ENCODE data around the gene TEX2. TPM values are rescaled to one million over a fixed set of nuclear protein-coding genes. Genes with fewer than 3 reads are reported as not detected.

TEX2 gene
- total and polyA plus RNA-seq, 2 experiments from 2014 or later: 18.7 to 23.5 TPM

DNA sequence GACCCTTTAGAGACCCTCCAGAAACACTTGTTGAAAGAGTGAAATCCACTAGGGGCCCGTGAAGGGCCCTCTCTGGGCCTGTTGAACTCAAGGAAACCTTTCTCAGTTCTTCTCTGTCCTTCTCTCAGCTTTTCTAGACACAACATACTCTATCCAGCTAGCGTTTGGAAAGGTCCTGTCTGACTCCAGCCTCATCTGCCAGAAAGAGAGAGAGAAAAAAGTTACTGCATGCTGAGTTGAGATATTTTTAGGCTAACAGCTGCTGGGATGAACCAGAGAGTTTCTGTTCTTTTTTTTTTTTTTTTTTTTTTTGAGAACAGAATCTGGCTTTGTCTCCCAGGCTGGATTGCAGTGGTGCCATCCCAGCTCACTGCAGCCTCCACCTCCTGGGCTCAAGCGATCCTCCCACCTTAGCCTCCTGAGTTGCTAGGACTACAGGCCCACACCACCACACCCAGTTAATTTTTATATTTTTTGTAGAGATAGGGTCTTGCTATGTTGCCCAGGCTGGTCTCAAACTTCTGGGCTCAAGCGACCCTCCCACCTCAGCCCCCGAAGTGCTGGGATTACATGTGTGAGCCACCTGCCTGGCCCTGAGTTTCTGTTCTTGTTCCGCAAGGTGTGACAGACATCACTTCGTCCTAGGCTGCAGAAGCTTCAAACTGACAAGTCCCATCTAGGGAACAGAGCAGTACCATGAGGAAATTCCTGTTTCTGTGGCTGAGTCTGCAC lies 14.9 kb upstream of the TEX2 start:
- Histone ChIP-seq H3K4me3 (no peak overlapping the region), H3K36me3 (no peaks in the 10 kb centered on the region), H3K27me3 (no peaks in the 10 kb centered on the region), H3K9me3 (ENCODE audit: low read depth) (no peaks in the 10 kb centered on the region), H3K4me1 (ENCODE audit: low read depth) (peaks cover 10% of the 10 kb centered on the region), H3K27ac (peak overlapping the region; percentile 50)
- TF ChIP-seq, protein P1, sequence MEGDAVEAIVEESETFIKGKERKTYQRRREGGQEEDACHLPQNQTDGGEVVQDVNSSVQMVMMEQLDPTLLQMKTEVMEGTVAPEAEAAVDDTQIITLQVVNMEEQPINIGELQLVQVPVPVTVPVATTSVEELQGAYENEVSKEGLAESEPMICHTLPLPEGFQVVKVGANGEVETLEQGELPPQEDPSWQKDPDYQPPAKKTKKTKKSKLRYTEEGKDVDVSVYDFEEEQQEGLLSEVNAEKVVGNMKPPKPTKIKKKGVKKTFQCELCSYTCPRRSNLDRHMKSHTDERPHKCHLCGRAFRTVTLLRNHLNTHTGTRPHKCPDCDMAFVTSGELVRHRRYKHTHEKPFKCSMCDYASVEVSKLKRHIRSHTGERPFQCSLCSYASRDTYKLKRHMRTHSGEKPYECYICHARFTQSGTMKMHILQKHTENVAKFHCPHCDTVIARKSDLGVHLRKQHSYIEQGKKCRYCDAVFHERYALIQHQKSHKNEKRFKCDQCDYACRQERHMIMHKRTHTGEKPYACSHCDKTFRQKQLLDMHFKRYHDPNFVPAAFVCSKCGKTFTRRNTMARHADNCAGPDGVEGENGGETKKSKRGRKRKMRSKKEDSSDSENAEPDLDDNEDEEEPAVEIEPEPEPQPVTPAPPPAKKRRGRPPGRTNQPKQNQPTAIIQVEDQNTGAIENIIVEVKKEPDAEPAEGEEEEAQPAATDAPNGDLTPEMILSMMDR (IDR thresholded peaks at IDR 0.05; ENCODE audit: low read depth, low read length): no peak
- peak in 1 of 2 donors; percentile 13 for DNase-seq (ENCODE audit: low read depth in 1 of 2, low spot score in 1 of 2)

DNA sequence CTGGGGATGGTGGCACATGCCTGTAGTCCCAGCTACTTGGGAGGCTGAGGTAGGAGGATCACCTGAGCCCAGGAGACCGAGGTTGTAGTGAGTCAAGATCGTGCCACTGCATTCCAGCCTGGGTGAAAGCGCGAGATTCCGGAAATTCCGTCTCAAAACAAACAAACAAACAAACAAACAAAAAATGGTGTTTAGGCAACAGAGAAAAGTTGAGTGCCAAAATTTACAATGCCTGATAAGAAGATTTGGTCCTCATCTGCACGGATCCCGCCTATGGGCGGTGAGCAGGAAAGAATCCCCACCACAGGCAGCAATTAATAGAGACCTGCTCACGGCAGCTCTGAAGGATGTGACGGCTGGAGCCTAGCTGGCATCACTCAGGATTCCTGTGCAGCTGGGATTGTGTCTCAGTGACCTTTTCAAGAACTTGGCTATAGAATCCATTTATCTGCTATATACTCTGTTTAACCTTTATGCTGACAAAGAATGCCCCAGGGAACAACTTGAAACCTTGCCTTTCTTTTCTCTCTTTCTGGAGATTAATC lies 14.0 kb upstream of the TEX2 start:
- Histone ChIP-seq H3K27ac (peak overlapping the region; percentile 50), H3K4me3 (no peak overlapping the region), H3K27me3 (no peaks in the 10 kb centered on the region), H3K36me3 (no peaks in the 10 kb centered on the region), H3K4me1 (ENCODE audit: low read depth) (peaks cover 10% of the 10 kb centered on the region), H3K9me3 (ENCODE audit: low read depth) (no peaks in the 10 kb centered on the region)
- TF ChIP-seq, protein P1 (IDR thresholded peaks at IDR 0.05; ENCODE audit: low read depth, low read length): no peak
- no peak for DNase-seq (ENCODE audit: low read depth in 1 of 2, low spot score in 1 of 2)

DNA sequence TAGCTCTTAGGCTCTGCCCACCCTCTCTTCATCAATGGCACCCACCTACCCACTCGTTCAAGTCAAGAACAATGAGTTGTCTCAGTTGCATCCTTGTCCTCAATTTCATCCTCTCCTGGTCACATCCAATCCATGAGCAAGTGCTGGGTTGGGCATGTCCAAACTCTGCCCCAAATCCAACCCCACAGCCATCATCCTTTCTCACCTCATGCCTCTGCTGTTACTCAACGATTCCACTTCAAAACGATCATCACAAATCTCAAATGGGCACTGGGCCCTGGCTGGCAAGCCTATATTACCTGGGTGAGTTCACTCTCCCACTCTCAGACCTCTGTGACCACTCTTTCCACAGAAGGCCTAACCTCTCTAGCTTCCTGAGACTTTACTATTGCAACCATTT lies 12.0 kb upstream of the TEX2 start:
- DNase-seq (ENCODE audit: low read depth in 1 of 2, low spot score in 1 of 2): no peak
- Histone ChIP-seq H3K4me3 (no peak overlapping the region), H3K36me3 (no peaks in the 10 kb centered on the region), H3K4me1 (ENCODE audit: low read depth) (peaks cover 10% of the 10 kb centered on the region), H3K27me3 (no peaks in the 10 kb centered on the region), H3K9me3 (ENCODE audit: low read depth) (no peaks in the 10 kb centered on the region), H3K27ac (no peak overlapping the region)
- TF ChIP-seq, protein P1 (IDR thresholded peaks at IDR 0.05; ENCODE audit: low read depth, low read length): no peak

DNA sequence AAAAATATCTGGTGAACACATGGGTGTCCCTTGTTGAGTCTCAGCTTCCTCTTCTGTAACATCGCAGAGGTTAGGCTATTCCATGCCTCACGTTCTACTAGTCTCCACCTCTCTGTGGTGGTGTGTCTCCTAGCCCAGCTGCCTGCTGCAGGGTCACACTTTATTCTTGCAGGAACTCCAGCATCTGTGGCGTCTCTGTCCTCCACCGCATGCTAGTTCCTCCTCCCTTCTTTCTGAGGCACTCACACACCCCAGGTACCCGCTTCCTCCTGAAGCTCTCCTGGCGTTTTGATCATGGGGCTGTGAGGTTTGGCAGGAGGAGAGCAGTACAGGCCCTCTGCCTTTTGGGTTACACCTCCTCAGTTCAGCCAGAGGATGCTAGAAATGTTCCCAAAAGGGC lies 9.9 kb upstream of the TEX2 start:
- TF ChIP-seq, protein P1 (IDR thresholded peaks at IDR 0.05; ENCODE audit: low read depth, low read length): no peak
- Histone ChIP-seq H3K36me3 (no peaks in the 10 kb centered on the region), H3K27me3 (no peaks in the 10 kb centered on the region), H3K9me3 (ENCODE audit: low read depth) (no peaks in the 10 kb centered on the region), H3K4me3 (no peak overlapping the region), H3K27ac (no peak overlapping the region), H3K4me1 (ENCODE audit: low read depth) (peaks cover 10% of the 10 kb centered on the region)
- no peak for DNase-seq (ENCODE audit: low read depth in 1 of 2, low spot score in 1 of 2)

- Histone ChIP-seq H3K27ac (no peak overlapping the region), H3K9me3 (ENCODE audit: low read depth) (no peaks in the 10 kb centered on the region), H3K4me1 (ENCODE audit: low read depth) (no peaks in the 10 kb centered on the region), H3K27me3 (no peaks in the 10 kb centered on the region), H3K36me3 (no peaks in the 10 kb centered on the region), H3K4me3 (no peak overlapping the region)
- TF ChIP-seq, protein P1 (IDR thresholded peaks at IDR 0.05; ENCODE audit: low read depth, low read length): no peak
- DNase-seq (ENCODE audit: low read depth in 1 of 2, low spot score in 1 of 2): no peak
These were observed 7.8 kb upstream of the TEX2 start for GRCh38 chr17:64270885-64271284.

All from cardiac muscle cell (in vitro differentiated cells and primary cell).